ENCODE measurements around the gene CDCP2.

Gene CDCP2

GRCh38 chr1:54152696-54153095, at the start of gene CDCP2:
TSS of gene CDCP2 (minus strand) at chr1:54153000. CDS start at chr1:54152922, 78 bp downstream.
- no peak for DNase-seq (ENCODE audit: low read depth in 2 of 2)

GRCh38 chr1:54200519-54200997, 47.8 kb upstream of the CDCP2 start:
- no peak for DNase-seq (ENCODE audit: low read depth in 2 of 2)

GRCh38 chr1:54199765-54200518, 47.1 kb upstream of the CDCP2 start, which contains the start of the genes CYB5RL and MRPL37:
TSS of gene CYB5RL (minus strand) at chr1:54200030. CDS start at chr1:54195616, 4,414 bp downstream.
TSS of gene MRPL37 (plus strand) at chr1:54200167. CDS start at chr1:54200244, 77 bp downstream.
- DNase-seq (ENCODE audit: low read depth in 2 of 2) = peak; percentile 68 to 80

- no peak for DNase-seq (ENCODE audit: low read depth in 2 of 2)
Measured at GRCh38 chr1:54199151-54199764, 46.5 kb upstream of the CDCP2 start.

- no peak for DNase-seq (ENCODE audit: low read depth in 2 of 2)
Measured at GRCh38 chr1:54193453-54193852, 40.7 kb upstream of the CDCP2 start.

- no peak for DNase-seq (ENCODE audit: low read depth in 2 of 2)
Measured at GRCh38 chr1:54191525-54191924, 38.7 kb upstream of the CDCP2 start.

- DNase-seq (ENCODE audit: low read depth in 2 of 2) = no peak
Measured at GRCh38 chr1:54190526-54190925, 37.7 kb upstream of the CDCP2 start.

- no peak for DNase-seq (ENCODE audit: low read depth in 2 of 2)
Measured at GRCh38 chr1:54188291-54188690, 35.5 kb upstream of the CDCP2 start.

- no peak for DNase-seq (ENCODE audit: low read depth in 2 of 2)
Measured at GRCh38 chr1:54186056-54186455, 33.3 kb upstream of the CDCP2 start.

- no peak for DNase-seq (ENCODE audit: low read depth in 2 of 2)
Measured at GRCh38 chr1:54180701-54181360, 28.0 kb upstream of the CDCP2 start.

- no peak for DNase-seq (ENCODE audit: low read depth in 2 of 2)
Measured at GRCh38 chr1:54178296-54179070, 25.7 kb upstream of the CDCP2 start.

- DNase-seq (ENCODE audit: low read depth in 2 of 2) = no peak
Measured at GRCh38 chr1:54177726-54178125, 24.9 kb upstream of the CDCP2 start.

GRCh38 chr1:54176621-54177327, 24.0 kb upstream of the CDCP2 start:
- no peak for DNase-seq (ENCODE audit: low read depth in 2 of 2)

- DNase-seq (ENCODE audit: low read depth in 2 of 2) = no peak
Measured at GRCh38 chr1:54174106-54174505, 21.3 kb upstream of the CDCP2 start.

- DNase-seq (ENCODE audit: low read depth in 2 of 2) = no peak
Measured at GRCh38 chr1:54173681-54174080, 20.9 kb upstream of the CDCP2 start.

GRCh38 chr1:54172614-54173599, 20.1 kb upstream of the CDCP2 start:
- no peak for DNase-seq (ENCODE audit: low read depth in 2 of 2)

GRCh38 chr1:54171606-54172005, 18.8 kb upstream of the CDCP2 start:
- no peak for DNase-seq (ENCODE audit: low read depth in 2 of 2)

- DNase-seq (ENCODE audit: low read depth in 2 of 2) = no peak
Measured at GRCh38 chr1:54171016-54171415, 18.2 kb upstream of the CDCP2 start.

GRCh38 chr1:54169068-54169467, 16.3 kb upstream of the CDCP2 start:
- DNase-seq (ENCODE audit: low read depth in 2 of 2) = no peak

Data from stimulated activated CD8-positive, alpha-beta memory T cell treated with anti-CD3 and anti-CD28 coated beads, Interleukin-2, amount 100 ng/mL, for 1 hour (primary cell).